ENCODE measurements around the gene SMYD3.

DNA sequence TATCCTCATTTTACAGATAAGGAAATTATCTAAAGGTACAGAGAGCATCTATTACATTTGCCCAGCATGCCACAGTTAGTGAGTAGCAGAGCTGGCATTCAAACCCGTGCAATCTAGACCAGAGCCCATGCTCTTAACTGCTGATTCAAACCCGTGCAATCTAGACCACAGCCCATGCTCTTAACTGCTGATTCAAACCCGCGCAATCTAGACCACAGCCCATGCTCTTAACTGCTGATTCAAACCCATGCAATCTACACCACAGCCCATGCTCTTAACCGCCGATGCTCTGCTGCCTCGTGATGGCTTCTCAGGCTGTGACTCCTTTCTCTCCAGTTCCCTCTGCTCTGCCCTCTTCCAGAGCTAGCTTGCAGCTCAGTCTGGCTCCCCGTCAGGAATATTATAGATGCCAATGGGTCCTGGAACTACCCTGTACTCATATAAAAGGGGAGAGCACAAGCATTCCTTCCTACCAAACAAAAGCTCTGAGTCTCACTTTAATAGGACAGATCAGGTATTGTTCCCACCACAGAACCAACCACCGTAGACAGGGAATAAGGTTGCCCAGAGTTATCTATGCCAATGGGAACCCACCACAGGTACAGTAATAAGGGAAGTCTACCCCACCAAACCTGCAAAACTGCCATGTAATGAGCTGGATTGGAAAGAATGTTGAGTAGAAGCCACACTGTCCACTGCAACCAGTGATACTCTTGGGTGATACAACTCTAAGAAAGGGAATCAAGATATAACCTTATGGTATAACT lies 78.4 kb downstream of the SMYD3 start:
- TF ChIP-seq, protein P1, sequence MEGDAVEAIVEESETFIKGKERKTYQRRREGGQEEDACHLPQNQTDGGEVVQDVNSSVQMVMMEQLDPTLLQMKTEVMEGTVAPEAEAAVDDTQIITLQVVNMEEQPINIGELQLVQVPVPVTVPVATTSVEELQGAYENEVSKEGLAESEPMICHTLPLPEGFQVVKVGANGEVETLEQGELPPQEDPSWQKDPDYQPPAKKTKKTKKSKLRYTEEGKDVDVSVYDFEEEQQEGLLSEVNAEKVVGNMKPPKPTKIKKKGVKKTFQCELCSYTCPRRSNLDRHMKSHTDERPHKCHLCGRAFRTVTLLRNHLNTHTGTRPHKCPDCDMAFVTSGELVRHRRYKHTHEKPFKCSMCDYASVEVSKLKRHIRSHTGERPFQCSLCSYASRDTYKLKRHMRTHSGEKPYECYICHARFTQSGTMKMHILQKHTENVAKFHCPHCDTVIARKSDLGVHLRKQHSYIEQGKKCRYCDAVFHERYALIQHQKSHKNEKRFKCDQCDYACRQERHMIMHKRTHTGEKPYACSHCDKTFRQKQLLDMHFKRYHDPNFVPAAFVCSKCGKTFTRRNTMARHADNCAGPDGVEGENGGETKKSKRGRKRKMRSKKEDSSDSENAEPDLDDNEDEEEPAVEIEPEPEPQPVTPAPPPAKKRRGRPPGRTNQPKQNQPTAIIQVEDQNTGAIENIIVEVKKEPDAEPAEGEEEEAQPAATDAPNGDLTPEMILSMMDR (IDR thresholded peaks at IDR 0.05; ENCODE audit: extremely low read depth in 1 of 2, insufficient read depth in 1 of 2, low read depth in 1 of 2, low read length in 2 of 2), result no peak
- no peak for TF ChIP-seq GATA2 (IDR thresholded peaks at IDR 0.05; ENCODE audit: insufficient read depth, insufficient read length, low read depth, low read length)
- TF ChIP-seq POLR2A (IDR thresholded peaks at IDR 0.05; ENCODE audit: low read depth, low read length), result no peak
- TF ChIP-seq, protein P2, sequence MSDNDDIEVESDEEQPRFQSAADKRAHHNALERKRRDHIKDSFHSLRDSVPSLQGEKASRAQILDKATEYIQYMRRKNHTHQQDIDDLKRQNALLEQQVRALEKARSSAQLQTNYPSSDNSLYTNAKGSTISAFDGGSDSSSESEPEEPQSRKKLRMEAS (IDR thresholded peaks at IDR 0.05; ENCODE audit: insufficient read depth, insufficient read length), result no peak
- TF ChIP-seq FOS (IDR thresholded peaks at IDR 0.05; ENCODE audit: borderline replicate concordance, insufficient read depth, low read length), result no peak
- TF ChIP-seq POLR2AphosphoS5 (IDR thresholded peaks at IDR 0.05; ENCODE audit: insufficient read depth, low read depth, low read length), result no peak
- no peak for TF ChIP-seq EZH2 (IDR thresholded peaks at IDR 0.05; ENCODE audit: borderline replicate concordance, low read depth, low read length, severe bottlenecking)
